DND-41 (cell line): ENCODE data around the gene SIPA1.
"Not testable (repeated sequence)": the region's sequence is repeated elsewhere in the genome, so short reads cannot be mapped to it uniquely, and the experiment has no call there.

Experiments used
- ATAC-seq: fragments of 200-7000 bp; cut with Tn5 transposase; 3 replicates; pipeline ENCODE4 v1.9.1; 2021; ENCODE audit warnings: low read depth; ENCODE audit not compliant: insufficient read depth
- DNase-seq: peaks from one replicate; pipeline ENCODE4 v3.0.0-alpha.2; 2020
- H2AFZ ChIP-seq: 2 replicates; pipeline ENCODE4 v1.6.0; 2012; ENCODE audit warnings: low read depth, low read length
- H3K27ac ChIP-seq: 2 replicates; pipeline ENCODE4 v1.5.1; 2012; ENCODE audit warnings: low read length, inconsistent platforms
- H3K27me3 ChIP-seq: fragments of 200-600 bp; sonication (generic); 2 replicates; pipeline ENCODE4 v1.6.0; 2012; ENCODE audit warnings: low read length, mild to moderate bottlenecking, inconsistent platforms; ENCODE audit not compliant: insufficient read depth, poor library complexity
- H3K36me3 ChIP-seq: 2 replicates; pipeline ENCODE4 v1.5.1; 2012; ENCODE audit warnings: low read length, inconsistent platforms; ENCODE audit not compliant: insufficient read depth
- H3K4me1 ChIP-seq: 2 replicates; pipeline ENCODE4 v1.5.1; 2012; ENCODE audit warnings: mild to moderate bottlenecking, low read length; ENCODE audit not compliant: insufficient read depth
- H3K4me2 ChIP-seq: 2 replicates; pipeline ENCODE4 v1.6.0; 2012; ENCODE audit warnings: mild to moderate bottlenecking, moderate library complexity, low read length, inconsistent platforms; ENCODE audit not compliant: insufficient read depth
- H3K4me3 ChIP-seq, 2 experiments: fragments of 200-600 bp in 1 of 2; shearing (Covaris generic) in 1 of 2; 2 replicates each; pipeline ENCODE4 v1.5.1; 2012 to 2016; ENCODE audit warnings: inconsistent platforms in 2 of 2, low read length in 2 of 2, mild to moderate bottlenecking in 2 of 2, low read depth in 1 of 2, moderate library complexity in 1 of 2
- H3K79me2 ChIP-seq: 2 replicates; pipeline ENCODE4 v1.6.0; 2012; ENCODE audit warnings: low read length, inconsistent platforms; ENCODE audit not compliant: insufficient read depth
- H3K9ac ChIP-seq: 2 replicates; pipeline ENCODE4 v1.6.0; 2012; ENCODE audit warnings: low read depth, mild to moderate bottlenecking, inconsistent platforms, low read length, moderate library complexity
- H3K9me3 ChIP-seq: 2 replicates; pipeline ENCODE4 v1.5.1; 2012; ENCODE audit warnings: low read length, moderate library complexity, mild to moderate bottlenecking, inconsistent platforms; ENCODE audit not compliant: insufficient read depth, severe bottlenecking
- H4K20me1 ChIP-seq: 2 replicates; pipeline ENCODE4 v1.6.0; 2012; ENCODE audit warnings: low read length; ENCODE audit not compliant: insufficient read depth
- EZH2 ChIP-seq: IDR thresholded peaks from 3 replicates; pipeline ENCODE4 v1.6.1; 2012; ENCODE audit warnings: borderline replicate concordance, low read depth, mild to moderate bottlenecking, moderate library complexity, low read length, inconsistent platforms; ENCODE audit not compliant: severe bottlenecking
- TF ChIP-seq, protein P1 (sequence below): IDR thresholded peaks from 2 replicates; pipeline ENCODE4 v1.5.1; 2012; ENCODE audit warnings: borderline replicate concordance, low read length, moderate library complexity, mild to moderate bottlenecking; ENCODE audit not compliant: poor library complexity, severe bottlenecking; ENCODE audit errors: extremely low read depth

Gene SIPA1

DNA sequence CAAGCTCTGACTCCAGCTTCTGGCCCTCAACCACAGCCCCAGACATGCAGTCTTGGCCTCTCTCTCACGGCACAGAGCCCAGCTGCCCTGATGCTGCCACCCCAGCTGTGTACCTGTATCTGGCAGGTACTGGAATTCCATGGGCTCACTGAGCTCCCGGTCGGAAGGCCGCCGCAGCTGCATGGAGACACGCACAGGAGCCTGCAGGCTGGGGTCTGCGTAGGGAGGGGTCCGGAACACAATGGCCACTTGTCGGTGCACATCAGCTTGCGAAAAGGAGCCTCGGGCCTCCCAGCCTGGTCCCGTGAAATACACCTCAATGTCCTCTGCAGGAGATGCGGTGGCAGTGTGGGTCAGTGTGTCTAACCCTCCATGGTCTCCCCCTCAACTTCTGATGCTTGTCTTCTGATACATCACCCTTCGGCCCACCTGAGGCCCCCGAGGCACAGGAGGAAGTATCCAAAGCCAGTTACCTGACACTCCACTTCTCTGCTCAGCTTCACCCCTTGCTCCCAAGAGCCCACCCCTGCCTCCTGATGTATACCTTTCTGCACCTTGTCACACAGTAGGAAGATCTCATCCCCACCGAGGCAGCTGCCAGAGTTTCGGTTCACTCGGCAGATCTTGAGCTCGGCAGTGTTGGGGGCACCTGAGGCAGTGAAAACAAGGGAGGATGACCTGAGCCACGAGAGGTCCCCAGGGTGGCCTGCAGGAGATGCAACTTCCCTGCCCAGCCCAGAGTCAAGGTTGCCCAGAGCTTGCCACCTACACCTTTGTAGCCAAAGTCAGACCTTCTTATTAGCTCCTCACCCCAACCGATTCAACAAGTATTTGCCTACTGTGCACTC, 20.5 kb downstream of the SIPA1 start:
- H3K36me3 ChIP-seq = peaks cover 80% of the 10 kb centered on the region
- no peak for TF ChIP-seq EZH2
- TF ChIP-seq, protein P1, sequence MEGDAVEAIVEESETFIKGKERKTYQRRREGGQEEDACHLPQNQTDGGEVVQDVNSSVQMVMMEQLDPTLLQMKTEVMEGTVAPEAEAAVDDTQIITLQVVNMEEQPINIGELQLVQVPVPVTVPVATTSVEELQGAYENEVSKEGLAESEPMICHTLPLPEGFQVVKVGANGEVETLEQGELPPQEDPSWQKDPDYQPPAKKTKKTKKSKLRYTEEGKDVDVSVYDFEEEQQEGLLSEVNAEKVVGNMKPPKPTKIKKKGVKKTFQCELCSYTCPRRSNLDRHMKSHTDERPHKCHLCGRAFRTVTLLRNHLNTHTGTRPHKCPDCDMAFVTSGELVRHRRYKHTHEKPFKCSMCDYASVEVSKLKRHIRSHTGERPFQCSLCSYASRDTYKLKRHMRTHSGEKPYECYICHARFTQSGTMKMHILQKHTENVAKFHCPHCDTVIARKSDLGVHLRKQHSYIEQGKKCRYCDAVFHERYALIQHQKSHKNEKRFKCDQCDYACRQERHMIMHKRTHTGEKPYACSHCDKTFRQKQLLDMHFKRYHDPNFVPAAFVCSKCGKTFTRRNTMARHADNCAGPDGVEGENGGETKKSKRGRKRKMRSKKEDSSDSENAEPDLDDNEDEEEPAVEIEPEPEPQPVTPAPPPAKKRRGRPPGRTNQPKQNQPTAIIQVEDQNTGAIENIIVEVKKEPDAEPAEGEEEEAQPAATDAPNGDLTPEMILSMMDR = no peak
- H2AFZ ChIP-seq = no peak overlapping the region

DNA sequence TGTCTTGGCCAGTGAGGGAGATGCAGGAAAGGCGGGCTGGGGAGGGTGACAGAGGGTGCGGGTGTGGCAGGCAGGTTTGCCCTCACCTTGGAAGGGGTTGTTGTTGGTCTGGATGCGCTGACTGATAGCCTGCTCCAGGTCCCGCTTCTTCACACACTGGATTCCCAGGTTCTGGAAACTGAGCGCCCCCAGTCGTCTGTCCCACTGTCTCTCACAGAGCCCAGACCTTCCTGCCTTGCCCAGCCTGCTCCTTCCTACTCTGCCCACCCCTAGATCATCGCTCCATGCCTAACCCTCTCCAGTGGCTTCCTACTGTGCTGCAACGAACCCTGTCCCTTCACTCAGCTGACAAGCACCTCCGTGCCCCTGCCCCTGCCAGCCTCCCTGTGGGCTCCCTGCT, 22.1 kb downstream of the SIPA1 start:
- H3K27me3 ChIP-seq = no peaks in the 10 kb centered on the region
- no peak overlapping the region for H3K4me3 ChIP-seq
- H4K20me1 ChIP-seq = peaks cover 35% of the 10 kb centered on the region
- peaks cover 53% of the 10 kb centered on the region for H3K79me2 ChIP-seq
- no peak overlapping the region for H3K9ac ChIP-seq
- peaks cover 39% of the 10 kb centered on the region for H3K4me1 ChIP-seq
- peaks cover 65% of the 10 kb centered on the region for H3K36me3 ChIP-seq
- H3K9me3 ChIP-seq = no peaks in the 10 kb centered on the region
- no peak for ATAC-seq
- no peak for DNase-seq
- no peak overlapping the region for H3K27ac ChIP-seq
- H3K4me2 ChIP-seq = no peak overlapping the region
- TF ChIP-seq EZH2 = no peak
- H2AFZ ChIP-seq = no peak overlapping the region

More for the DNA sequence above, 20.5 kb downstream of the SIPA1 start:
- peaks cover 35% of the 10 kb centered on the region for H4K20me1 ChIP-seq
- H3K9ac ChIP-seq = no peak overlapping the region
- no peak overlapping the region for H3K4me2 ChIP-seq
- DNase-seq = no peak
- H3K79me2 ChIP-seq = peaks cover 50% of the 10 kb centered on the region
- H3K27ac ChIP-seq = no peak overlapping the region
- ATAC-seq = no peak
- peaks cover 44% of the 10 kb centered on the region for H3K4me1 ChIP-seq
- no peaks in the 10 kb centered on the region for H3K9me3 ChIP-seq
- no peak overlapping the region for H3K4me3 ChIP-seq
- H3K27me3 ChIP-seq = no peaks in the 10 kb centered on the region

DNA sequence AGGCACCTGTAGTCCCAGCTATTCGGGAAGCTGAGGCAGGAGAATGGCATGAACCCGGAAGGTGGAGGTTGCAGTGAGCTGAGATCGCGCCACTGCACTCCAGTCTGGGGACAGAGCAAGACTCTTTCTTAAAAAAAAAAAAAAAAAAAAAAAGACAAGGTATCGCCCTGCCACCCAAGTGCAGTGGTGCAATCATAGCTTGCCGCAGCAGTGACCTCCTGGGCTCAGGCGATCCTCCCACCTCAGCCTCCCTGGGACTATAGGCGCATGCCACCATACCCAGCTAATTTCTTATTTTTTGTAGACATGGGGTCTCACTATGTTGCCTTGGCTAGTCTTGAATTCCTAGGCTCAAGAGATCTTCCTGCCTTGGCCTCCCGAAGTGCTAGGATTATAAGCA, 23.0 kb downstream of the SIPA1 start:
- DNase-seq, ATAC-seq, H3K27ac ChIP-seq, H3K27me3 ChIP-seq, H3K9me3 ChIP-seq, H2AFZ ChIP-seq: not testable (repeated sequence)
- Histone ChIP-seq H3K9ac (peak overlapping the region; percentile 83; the same call in 1 of the 2 replicates), H3K4me1 (peaks cover 33% of the 10 kb centered on the region), H4K20me1 (peaks cover 35% of the 10 kb centered on the region), H3K36me3 (peaks cover 56% of the 10 kb centered on the region), H3K79me2 (peaks cover 53% of the 10 kb centered on the region), H3K4me2 (peak overlapping the region; percentile 98), H3K4me3 (peak overlapping the region in 1 of 2 experiments; percentile 77; a peak in 1 of 4 replicates)

DNA sequence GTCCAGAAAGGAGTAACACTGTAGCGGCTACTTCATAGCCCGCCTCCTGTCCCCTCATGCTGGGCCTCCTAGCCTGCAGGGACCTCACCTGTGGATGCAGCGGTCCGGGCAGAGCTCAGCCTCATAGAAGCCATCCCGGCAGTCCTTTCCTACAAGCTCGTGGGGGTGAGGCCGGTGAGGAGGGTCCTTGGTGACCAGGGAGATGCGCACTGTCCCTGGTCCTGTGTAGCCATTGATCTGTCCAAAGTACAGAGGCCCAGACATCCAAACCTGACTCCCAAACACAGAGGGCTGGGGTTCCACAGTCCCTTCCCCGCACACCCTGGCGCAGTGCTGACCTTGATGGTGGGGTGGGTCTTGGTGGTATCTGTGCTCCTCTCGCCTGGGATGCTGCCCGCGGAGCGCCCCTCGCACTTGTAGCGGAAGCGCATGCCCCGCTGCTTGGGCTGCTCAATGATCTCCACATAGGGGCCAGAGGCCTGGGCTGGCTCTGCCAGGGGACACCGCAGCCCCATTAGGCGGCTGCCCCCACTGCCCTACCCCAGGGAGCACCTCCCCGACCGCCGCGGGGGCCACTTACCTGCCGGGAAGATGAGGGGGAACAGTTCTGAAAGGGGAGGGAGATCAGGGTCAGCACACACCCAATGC, 23.8 kb downstream of the SIPA1 start:
- Histone ChIP-seq H3K36me3 (peaks cover 49% of the 10 kb centered on the region), H2AFZ (no peak overlapping the region; the same call in 1 of the 2 replicates), H3K27ac (peak overlapping the region; percentile 65), H4K20me1 (peaks cover 35% of the 10 kb centered on the region), H3K4me3 (peak overlapping the region; percentile 60 to 77), H3K4me2 (peak overlapping the region; percentile 98), H3K4me1 (peaks cover 33% of the 10 kb centered on the region), H3K9ac (peak overlapping the region; percentile 83), H3K9me3 (no peaks in the 10 kb centered on the region), H3K79me2 (peaks cover 53% of the 10 kb centered on the region), H3K27me3 (no peaks in the 10 kb centered on the region)
- TF ChIP-seq, protein P1 = no peak
- TF ChIP-seq EZH2 = no peak
- no peak for ATAC-seq
- DNase-seq = no peak
